CD4-positive, alpha-beta T cell treated with Interleukin-4 for 4 hours (primary cell): ENCODE measurements around the gene OR8G1.
"Not testable (repeated sequence)": the region's sequence is repeated elsewhere in the genome, so short reads cannot be mapped to it uniquely, and the experiment has no call there.

Experiments used
- DNase-seq: peaks from one replicate; pipeline ENCODE4 v3.0.0-alpha.2; 2020

OR8G1 gene, protein sequence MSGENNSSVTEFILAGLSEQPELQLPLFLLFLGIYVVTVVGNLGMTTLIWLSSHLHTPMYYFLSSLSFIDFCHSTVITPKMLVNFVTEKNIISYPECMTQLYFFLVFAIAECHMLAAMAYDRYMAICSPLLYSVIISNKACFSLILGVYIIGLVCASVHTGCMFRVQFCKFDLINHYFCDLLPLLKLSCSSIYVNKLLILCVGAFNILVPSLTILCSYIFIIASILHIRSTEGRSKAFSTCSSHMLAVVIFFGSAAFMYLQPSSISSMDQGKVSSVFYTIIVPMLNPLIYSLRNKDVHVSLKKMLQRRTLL

GRCh38 chr11:124240621-124241397 is at the start of gene OR8G1:
OR8G1 (plus strand) TSS chr11:124241095; CDS start chr11:124249676, 8,581 bp downstream.
- DNase-seq = no peak

GRCh38 chr11:124193221-124194010 is 47.5 kb upstream of the OR8G1 start:
- no peak for DNase-seq

GRCh38 chr11:124194293-124195188 is 46.4 kb upstream of the OR8G1 start:
- no peak for DNase-seq

GRCh38 chr11:124195189-124195734 is 45.6 kb upstream of the OR8G1 start:
- peak; percentile 41 for DNase-seq

DNA sequence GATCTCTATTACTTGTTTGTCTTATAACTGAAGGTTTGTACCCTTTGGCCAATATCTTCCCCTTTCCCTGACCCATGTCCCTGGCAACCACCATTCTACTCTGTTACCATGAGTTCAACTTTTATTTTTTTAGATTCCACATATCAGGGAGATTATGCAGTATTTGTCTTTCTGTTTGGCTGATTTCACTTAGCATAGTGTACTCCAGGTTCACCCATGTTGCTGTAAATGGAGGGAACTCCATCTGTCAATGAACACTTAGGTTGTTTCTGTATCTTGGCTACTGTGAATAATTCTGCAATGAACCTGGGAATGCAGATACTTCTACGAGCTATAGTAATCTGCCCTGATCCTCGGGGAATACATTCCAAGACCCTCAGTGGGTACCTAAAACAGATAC is 42.9 kb upstream of the OR8G1 start:
- no peak for DNase-seq

- no peak for DNase-seq
Measured at GRCh38 chr11:124198897-124199296, 42.0 kb upstream of the OR8G1 start.

DNA sequence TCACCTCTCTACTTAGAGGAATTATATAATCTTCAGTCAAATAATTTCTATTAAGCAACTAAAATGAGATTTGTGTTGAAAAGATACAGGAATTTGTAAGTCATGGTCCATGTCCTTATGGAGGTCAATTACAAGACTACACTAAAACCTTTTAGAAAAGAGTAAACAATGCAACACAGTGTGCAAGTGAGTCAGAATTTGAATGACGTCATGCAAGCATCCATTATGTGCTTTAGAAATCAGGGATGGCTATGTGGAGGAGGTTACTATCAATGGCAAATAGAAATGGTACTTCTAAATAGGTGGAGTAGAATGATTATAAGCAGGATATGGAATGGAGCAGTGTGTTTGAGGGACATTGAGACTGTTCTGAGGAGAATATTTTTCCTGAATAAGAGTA is 41.2 kb upstream of the OR8G1 start:
- DNase-seq = no peak

DNA sequence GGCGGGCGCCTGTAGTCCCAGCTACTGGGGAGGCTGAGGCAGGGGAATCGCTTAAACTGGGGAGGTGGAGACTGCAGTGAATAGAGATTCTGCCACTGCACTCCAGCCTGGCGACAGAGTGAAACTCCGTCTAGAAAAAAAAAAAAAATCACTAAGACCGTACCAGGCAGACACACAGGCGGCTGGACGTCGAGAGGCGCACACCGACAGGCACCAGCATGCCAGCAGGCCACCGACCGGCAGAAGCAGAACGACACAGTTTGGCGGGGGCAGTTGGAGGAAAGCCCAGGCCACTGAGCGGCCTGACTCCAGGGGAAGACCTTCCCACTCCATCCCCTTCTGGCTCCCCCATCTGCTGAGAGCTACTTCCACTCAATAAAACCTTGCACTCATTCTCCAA is 40.2 kb upstream of the OR8G1 start:
- no peak for DNase-seq

GRCh38 chr11:124202951-124203350 is 37.9 kb upstream of the OR8G1 start:
- no peak for DNase-seq

GRCh38 chr11:124204008-124204407 is 36.9 kb upstream of the OR8G1 start:
- DNase-seq = no peak

- DNase-seq = no peak
Measured at GRCh38 chr11:124207102-124207792, 33.6 kb upstream of the OR8G1 start.

DNA sequence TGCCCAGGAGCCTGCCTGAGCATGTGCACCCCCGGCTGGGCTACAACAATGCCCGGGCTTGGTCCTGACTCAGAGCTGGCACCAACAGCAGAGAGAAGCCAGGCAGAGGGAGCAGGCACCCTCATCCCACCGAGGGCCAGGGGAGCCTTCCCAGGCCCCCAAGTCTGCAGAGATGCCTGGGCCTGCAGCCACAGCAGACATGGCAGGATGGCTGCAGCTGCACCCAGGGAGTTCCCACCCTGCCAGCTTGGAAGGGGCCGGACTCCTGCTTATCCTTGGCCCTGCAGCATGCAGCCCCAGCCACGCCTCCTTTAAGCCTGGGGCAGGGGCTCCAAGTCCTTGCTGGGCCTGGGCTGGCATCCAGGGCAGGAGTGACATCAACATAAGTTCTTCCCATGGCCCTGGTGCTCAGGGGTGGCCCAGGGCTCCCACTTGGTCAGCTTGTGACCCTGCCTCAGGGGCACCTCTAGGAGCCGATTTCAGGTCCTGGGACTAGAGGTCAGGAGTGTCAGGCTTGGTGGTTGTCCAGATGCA is 31.0 kb upstream of the OR8G1 start:
- no peak for DNase-seq

DNA sequence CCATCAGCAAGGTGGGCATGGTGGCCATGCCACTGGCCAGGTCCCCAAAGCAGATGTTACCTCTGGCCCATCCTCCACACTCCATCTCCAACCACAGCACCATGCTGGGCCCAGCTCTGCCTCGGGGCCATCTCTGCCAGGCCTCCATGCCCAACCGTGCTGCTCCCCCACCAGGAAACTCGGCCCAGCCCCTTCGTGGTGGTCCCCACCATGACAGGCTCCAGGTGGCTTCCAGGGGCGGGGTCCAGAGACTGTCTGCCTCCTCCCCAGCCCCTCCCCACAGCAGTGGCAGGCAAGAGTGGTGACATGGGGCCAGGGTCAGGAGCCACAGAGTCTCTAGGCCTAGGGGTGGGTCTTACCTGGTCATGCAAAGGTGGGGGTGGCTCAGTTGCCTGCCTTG is 30.5 kb upstream of the OR8G1 start:
- no peak for DNase-seq

GRCh38 chr11:124211321-124211720 is 29.6 kb upstream of the OR8G1 start:
- DNase-seq = no peak

GRCh38 chr11:124214027-124214426 is 26.9 kb upstream of the OR8G1 start:
- DNase-seq = no peak

DNA sequence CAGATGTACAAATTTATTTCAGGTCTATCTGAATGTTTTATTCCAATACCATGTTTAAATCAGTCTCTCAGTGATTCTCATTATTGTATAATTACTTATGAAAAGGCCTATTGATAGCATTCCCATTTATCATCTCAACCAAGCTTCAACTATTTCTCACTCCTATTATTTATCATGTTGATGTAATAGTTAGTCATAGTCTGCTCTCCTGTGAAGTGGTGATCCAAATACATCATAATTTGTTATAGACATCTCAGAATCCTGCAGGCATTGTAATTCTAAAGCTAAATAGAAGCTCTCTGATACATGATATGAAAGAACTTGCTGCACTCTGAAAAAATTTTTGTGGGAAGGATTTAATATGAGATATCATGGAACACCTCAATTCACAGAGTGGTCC is 21.8 kb upstream of the OR8G1 start:
- no peak for DNase-seq

- no peak for DNase-seq
Measured at GRCh38 chr11:124222407-124222806, 18.5 kb upstream of the OR8G1 start.

- not testable (repeated sequence) for DNase-seq
Measured at GRCh38 chr11:124224618-124225423, 16.1 kb upstream of the OR8G1 start.

DNA sequence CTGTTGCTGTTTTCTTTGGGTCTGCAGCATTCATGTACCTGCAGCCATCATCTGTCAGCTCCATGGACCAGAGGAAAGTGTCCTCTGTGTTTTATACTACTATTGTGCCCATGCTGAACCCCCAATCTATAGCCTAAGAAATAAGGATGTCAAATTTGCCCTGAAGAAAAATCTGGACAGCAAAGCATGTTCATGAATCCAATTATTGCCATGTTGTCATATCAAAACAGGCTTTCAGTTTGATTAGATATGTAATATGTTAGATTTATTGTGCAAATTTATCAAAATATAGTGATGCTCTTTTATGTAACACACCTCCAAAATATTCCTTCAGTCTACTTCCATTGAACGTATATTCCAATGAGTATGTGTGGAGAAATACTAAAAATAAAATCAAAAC is 15.4 kb upstream of the OR8G1 start:
- DNase-seq = no peak

- no peak for DNase-seq
Measured at GRCh38 chr11:124233376-124233775, 7.5 kb upstream of the OR8G1 start.
